Stimulated activated naive CD8-positive, alpha-beta T cell treated with anti-CD3 and anti-CD28 coated beads, Interleukin-15, amount 100 ng/mL, for 72 hours (primary cell): ENCODE results near the gene NCEH1.

Experiments used
- ATAC-seq: fragments of 150-1000 bp; cut with Tn5 transposase; 2 replicates; pipeline ENCODE4 v1.10.0; 2021; ENCODE audit warnings: mild to moderate bottlenecking, moderate library complexity
- DNase-seq, 2 donors: peaks; one replicate each; pipeline ENCODE4 v3.0.0; 2021 to 2022
- H3K27ac Mint-ChIP-seq, 2 donors: one replicate each; pipeline ENCODE4 v1.8.0; 2022; ENCODE audit warnings: mild to moderate bottlenecking in 2 of 2, mixed read lengths in 2 of 2, moderate library complexity in 2 of 2
- H3K27me3 Mint-ChIP-seq: one replicate; pipeline ENCODE4 v1.8.0; 2022; ENCODE audit warnings: mixed read lengths
- H3K4me1 Mint-ChIP-seq: one replicate; pipeline ENCODE4 v1.8.0; 2022; ENCODE audit warnings: mild to moderate bottlenecking, mixed read lengths
- H3K4me3 Mint-ChIP-seq, 2 donors: one replicate each; pipeline ENCODE4 v1.8.0; 2022; ENCODE audit warnings: mild to moderate bottlenecking in 2 of 2, mixed read lengths in 2 of 2, moderate library complexity in 1 of 2
- H3K9me3 Mint-ChIP-seq, 2 donors: one replicate each; pipeline ENCODE4 v1.8.0; 2022; ENCODE audit warnings: mixed read lengths in 2 of 2

NCEH1 gene

DNA sequence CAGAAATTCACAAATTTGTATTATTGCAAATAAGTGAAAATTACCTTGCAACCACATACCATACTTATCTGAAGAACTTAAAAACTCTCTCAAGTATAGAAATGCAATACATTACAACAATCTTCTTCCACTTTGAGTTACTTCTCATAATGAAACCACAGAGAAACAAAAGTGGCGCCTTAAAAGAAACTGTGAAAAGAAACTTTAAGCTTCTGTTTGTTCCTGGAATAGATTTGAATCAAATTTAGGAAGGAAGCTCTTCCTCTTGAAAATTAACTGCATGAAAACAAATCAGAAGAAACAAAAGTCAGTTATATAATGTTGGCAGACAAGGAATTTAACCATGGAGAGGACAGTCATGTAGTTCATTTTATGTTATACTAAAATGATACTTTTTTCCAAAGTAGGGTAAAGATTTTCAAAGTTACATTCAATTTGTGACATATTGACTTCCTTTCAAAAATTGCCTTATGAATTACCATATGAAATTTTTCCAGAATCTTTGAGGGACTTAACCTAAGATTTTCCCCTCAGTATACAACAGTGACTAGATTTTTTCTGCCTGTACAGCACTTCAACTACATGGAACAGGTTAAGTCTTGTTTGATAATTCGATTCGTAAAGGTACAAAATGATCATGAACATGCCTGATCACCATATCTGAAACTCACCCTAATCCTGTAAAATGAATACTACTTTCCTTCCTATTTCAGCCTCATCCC lies 130.0 kb downstream of the NCEH1 start:
- DNase-seq = no peak
- Mint-ChIP-seq H3K27me3 (no peaks in the 10 kb centered on the region), H3K4me3 (peak overlapping the region; percentile 66 to 69), H3K27ac (peak overlapping the region; percentile 94 to 96), H3K4me1 (peaks cover 95% of the 10 kb centered on the region), H3K9me3 (peaks cover 0 to 8% of the 10 kb centered on the region in 2 donors)
- ATAC-seq = peak; percentile 64
